Measurements from ENCODE around the gene RNF14.

- TF ChIP-seq BCL6 (CRISPR knock-in tag; IDR thresholded peaks at IDR 0.05): no peak
- TF ChIP-seq SNRNP70 (optimal IDR thresholded peaks at IDR 0.05; ENCODE audit: low read depth, low read length): no peak
- TF ChIP-seq HNRNPUL1 (IDR thresholded peaks at IDR 0.05; ENCODE audit: low read length): no peak
- TF ChIP-seq ZNF224 (CRISPR knock-in tag; IDR thresholded peaks at IDR 0.05): no peak
- TF ChIP-seq, protein P1, sequence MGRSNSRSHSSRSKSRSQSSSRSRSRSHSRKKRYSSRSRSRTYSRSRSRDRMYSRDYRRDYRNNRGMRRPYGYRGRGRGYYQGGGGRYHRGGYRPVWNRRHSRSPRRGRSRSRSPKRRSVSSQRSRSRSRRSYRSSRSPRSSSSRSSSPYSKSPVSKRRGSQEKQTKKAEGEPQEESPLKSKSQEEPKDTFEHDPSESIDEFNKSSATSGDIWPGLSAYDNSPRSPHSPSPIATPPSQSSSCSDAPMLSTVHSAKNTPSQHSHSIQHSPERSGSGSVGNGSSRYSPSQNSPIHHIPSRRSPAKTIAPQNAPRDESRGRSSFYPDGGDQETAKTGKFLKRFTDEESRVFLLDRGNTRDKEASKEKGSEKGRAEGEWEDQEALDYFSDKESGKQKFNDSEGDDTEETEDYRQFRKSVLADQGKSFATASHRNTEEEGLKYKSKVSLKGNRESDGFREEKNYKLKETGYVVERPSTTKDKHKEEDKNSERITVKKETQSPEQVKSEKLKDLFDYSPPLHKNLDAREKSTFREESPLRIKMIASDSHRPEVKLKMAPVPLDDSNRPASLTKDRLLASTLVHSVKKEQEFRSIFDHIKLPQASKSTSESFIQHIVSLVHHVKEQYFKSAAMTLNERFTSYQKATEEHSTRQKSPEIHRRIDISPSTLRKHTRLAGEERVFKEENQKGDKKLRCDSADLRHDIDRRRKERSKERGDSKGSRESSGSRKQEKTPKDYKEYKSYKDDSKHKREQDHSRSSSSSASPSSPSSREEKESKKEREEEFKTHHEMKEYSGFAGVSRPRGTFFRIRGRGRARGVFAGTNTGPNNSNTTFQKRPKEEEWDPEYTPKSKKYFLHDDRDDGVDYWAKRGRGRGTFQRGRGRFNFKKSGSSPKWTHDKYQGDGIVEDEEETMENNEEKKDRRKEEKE (IDR thresholded peaks at IDR 0.05; ENCODE audit: borderline replicate concordance in 1 of 2, control insufficient read depth in 1 of 2, low read depth in 2 of 2, low read length in 1 of 2): no peak
Observed at GRCh38 chr5:141958546-141959172, 10.2 kb upstream of the RNF14 start.

All from K562 (cell line).